Vagina (tissue), 2 donors: ENCODE data around the gene RIN3. TPM values are rescaled to one million over a fixed set of nuclear protein-coding genes. Genes with fewer than 3 reads are reported as not detected.
A peak's percentile ranks its signal among the peaks of the same experiment; 100 is the strongest.

Experiments
- DNase-seq, 2 donors: peaks; one replicate each; pipeline ENCODE4 v3.0.0-alpha.2; 2017; ENCODE audit errors: extremely low spot score in 2 of 2
- H3K27ac ChIP-seq: fragments of 200-600 bp; sonication (generic); one replicate; pipeline ENCODE4 v1.5.1; 2019
- H3K27me3 ChIP-seq: fragments of 200-600 bp; sonication (generic); one replicate; pipeline ENCODE4 v1.5.1; 2019
- H3K36me3 ChIP-seq, 2 donors: fragments of 200-600 bp; sonication (generic); one replicate each; pipeline ENCODE4 v1.5.1; 2017 to 2019
- H3K4me1 ChIP-seq: fragments of 200-600 bp; sonication (generic); one replicate; pipeline ENCODE4 v1.5.1; 2019
- H3K4me3 ChIP-seq, 2 donors: fragments of 200-600 bp; sonication (generic); 1 replicate in 1 of 2; 2 replicates in 1 of 2; pipeline ENCODE4 v1.5.1; 2016 to 2019
- H3K9me3 ChIP-seq: fragments of 200-600 bp; sonication (generic); one replicate; pipeline ENCODE4 v1.5.1; 2019
- CTCF ChIP-seq, 3 experiments: fragments of 450-650 bp in 2 of 3; fragments of 200-600 bp in 1 of 3; sonication (generic) in 1 of 3; IDR thresholded peaks; one replicate each; pipeline ENCODE4 v1.5.1; 2017 to 2019; ENCODE audit warnings: antibody characterized with exemption in 3 of 3, mild to moderate bottlenecking in 2 of 3, moderate library complexity in 2 of 3
- POLR2A ChIP-seq, 2 donors: fragments of 450-650 bp; IDR thresholded peaks; one replicate each; pipeline ENCODE4 v1.6.1; 2017; ENCODE audit warnings: antibody characterized with exemption in 2 of 2, mild to moderate bottlenecking in 2 of 2, moderate library complexity in 2 of 2
- POLR2AphosphoS5 ChIP-seq, 2 donors: sonication (generic); formaldehyde crosslinking; IDR thresholded peaks; one replicate each; pipeline ENCODE4 v1.9.0; 2017; ENCODE audit warnings: antibody characterized with exemption in 2 of 2, mild to moderate bottlenecking in 2 of 2, low read depth in 1 of 2; ENCODE audit not compliant: insufficient read depth in 1 of 2
- intact Hi-C: fragments of 100-400 bp; cut with DNase I; formaldehyde crosslinking; loops from one replicate; pipeline ENCODE4 v1.15.1; 2023
- total RNA-seq: library from RNA; depleted of rRNA; stranded (reverse); fragments of >200 nt; gene quantifications from one replicate; pipeline ENCODE4 v1.2.3, GENCODE V29; 2016

The RIN3 gene
- total RNA-seq, 1 donor from 2014 or later: 22.6 TPM

GRCh38 chr14:92466059-92466458, 47.5 kb upstream of the RIN3 start:
- Histone ChIP-seq H3K27me3 (no peaks in the 10 kb centered on the region), H3K4me3 (no peak overlapping the region), H3K4me1 (no peaks in the 10 kb centered on the region), H3K27ac (no peak overlapping the region), H3K36me3 (no peaks in the 10 kb centered on the region), H3K9me3 (no peaks in the 10 kb centered on the region)
- TF ChIP-seq POLR2A (IDR thresholded peaks at IDR 0.05) (no peak), POLR2AphosphoS5 (IDR thresholded peaks at IDR 0.05; ENCODE audit: insufficient read depth in 1 of 2, low read depth in 1 of 2) (no peak), CTCF (IDR thresholded peaks at IDR 0.05) (no peak)
- DNase-seq: no peak
- intact Hi-C loops: no loop called here

GRCh38 chr14:92469515-92469914, 44.1 kb upstream of the RIN3 start:
- Histone ChIP-seq H3K4me1 (peaks cover 13% of the 10 kb centered on the region), H3K27me3 (no peaks in the 10 kb centered on the region), H3K9me3 (no peaks in the 10 kb centered on the region), H3K4me3 (no peak overlapping the region), H3K36me3 (no peaks in the 10 kb centered on the region), H3K27ac (no peak overlapping the region)
- DNase-seq: no peak
- no peak for TF ChIP-seq CTCF (IDR thresholded peaks at IDR 0.05)
- TF ChIP-seq POLR2A (IDR thresholded peaks at IDR 0.05): no peak
- no peak for TF ChIP-seq POLR2AphosphoS5 (IDR thresholded peaks at IDR 0.05; ENCODE audit: insufficient read depth in 1 of 2, low read depth in 1 of 2)
- intact Hi-C loops: no loop called here

- TF ChIP-seq CTCF (IDR thresholded peaks at IDR 0.05) (no peak), POLR2AphosphoS5 (IDR thresholded peaks at IDR 0.05; ENCODE audit: insufficient read depth in 1 of 2, low read depth in 1 of 2) (no peak), POLR2A (IDR thresholded peaks at IDR 0.05) (no peak)
- intact Hi-C loops: no loop called here
- no peaks in the 10 kb centered on the region for H3K27me3 ChIP-seq
- DNase-seq: no peak
- H3K36me3 ChIP-seq: no peaks in the 10 kb centered on the region
- H3K4me3 ChIP-seq: no peak overlapping the region
- H3K9me3 ChIP-seq: no peaks in the 10 kb centered on the region
- H3K4me1 ChIP-seq: peaks cover 16% of the 10 kb centered on the region
- H3K27ac ChIP-seq: no peak overlapping the region
These were observed 43.4 kb upstream of the RIN3 start for GRCh38 chr14:92470215-92470614.

- no peak for TF ChIP-seq POLR2A (IDR thresholded peaks at IDR 0.05)
- TF ChIP-seq POLR2AphosphoS5 (IDR thresholded peaks at IDR 0.05; ENCODE audit: insufficient read depth in 1 of 2, low read depth in 1 of 2): no peak
- no peak for TF ChIP-seq CTCF (IDR thresholded peaks at IDR 0.05)
- no peak for DNase-seq
- intact Hi-C loops: no loop called here
- Histone ChIP-seq H3K27me3 (no peaks in the 10 kb centered on the region), H3K9me3 (no peaks in the 10 kb centered on the region), H3K36me3 (no peaks in the 10 kb centered on the region), H3K4me1 (peaks cover 22% of the 10 kb centered on the region), H3K27ac (no peak overlapping the region), H3K4me3 (no peak overlapping the region)
These were observed 42.8 kb upstream of the RIN3 start for GRCh38 chr14:92470811-92471210.

- Histone ChIP-seq H3K36me3 (no peaks in the 10 kb centered on the region), H3K4me3 (no peak overlapping the region), H3K4me1 (peaks cover 24% of the 10 kb centered on the region), H3K27me3 (no peaks in the 10 kb centered on the region), H3K9me3 (no peaks in the 10 kb centered on the region), H3K27ac (no peak overlapping the region)
- no peak for TF ChIP-seq CTCF (IDR thresholded peaks at IDR 0.05)
- no peak for TF ChIP-seq POLR2AphosphoS5 (IDR thresholded peaks at IDR 0.05; ENCODE audit: insufficient read depth in 1 of 2, low read depth in 1 of 2)
- TF ChIP-seq POLR2A (IDR thresholded peaks at IDR 0.05): no peak
- DNase-seq: peak in 1 of 2 donors; percentile 54
- intact Hi-C loops: no loop called here
These were observed 41.7 kb upstream of the RIN3 start for GRCh38 chr14:92471919-92472318.
